ENCODE measurements around the gene CCN6. TPM values are rescaled to one million over a fixed set of nuclear protein-coding genes. Genes with fewer than 3 reads are reported as not detected.

CCN6 gene
- under 1 TPM in 1 of 4 donors, not detected in 3; 0.38 TPM for total RNA-seq

DNA sequence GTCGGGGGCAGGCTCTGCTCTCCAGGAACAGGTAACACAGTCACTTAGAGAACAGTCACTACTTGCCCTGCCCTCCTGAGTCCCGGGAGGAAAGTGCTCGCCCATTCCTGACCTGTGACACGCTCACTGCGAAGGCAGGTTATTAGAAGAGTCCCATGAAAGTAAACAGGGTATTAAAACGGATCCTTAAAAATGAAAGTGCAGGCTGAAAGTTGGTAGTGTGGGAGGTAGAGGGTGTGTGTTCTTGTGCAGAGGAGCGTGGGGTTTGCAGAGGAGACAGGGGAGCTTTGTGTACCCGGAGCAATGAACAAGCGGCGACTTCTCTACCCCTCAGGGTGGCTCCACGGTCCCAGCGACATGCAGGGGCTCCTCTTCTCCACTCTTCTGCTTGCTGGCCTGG, at the start of gene CCN6:
TSS of gene CCN6 (plus strand) at position 104 of the 400 bp plus-strand sequence. CDS start at position 358, 254 bp downstream.
- H3K36me3 ChIP-seq: no peaks in the 10 kb centered on the region
- TF ChIP-seq, protein P1, sequence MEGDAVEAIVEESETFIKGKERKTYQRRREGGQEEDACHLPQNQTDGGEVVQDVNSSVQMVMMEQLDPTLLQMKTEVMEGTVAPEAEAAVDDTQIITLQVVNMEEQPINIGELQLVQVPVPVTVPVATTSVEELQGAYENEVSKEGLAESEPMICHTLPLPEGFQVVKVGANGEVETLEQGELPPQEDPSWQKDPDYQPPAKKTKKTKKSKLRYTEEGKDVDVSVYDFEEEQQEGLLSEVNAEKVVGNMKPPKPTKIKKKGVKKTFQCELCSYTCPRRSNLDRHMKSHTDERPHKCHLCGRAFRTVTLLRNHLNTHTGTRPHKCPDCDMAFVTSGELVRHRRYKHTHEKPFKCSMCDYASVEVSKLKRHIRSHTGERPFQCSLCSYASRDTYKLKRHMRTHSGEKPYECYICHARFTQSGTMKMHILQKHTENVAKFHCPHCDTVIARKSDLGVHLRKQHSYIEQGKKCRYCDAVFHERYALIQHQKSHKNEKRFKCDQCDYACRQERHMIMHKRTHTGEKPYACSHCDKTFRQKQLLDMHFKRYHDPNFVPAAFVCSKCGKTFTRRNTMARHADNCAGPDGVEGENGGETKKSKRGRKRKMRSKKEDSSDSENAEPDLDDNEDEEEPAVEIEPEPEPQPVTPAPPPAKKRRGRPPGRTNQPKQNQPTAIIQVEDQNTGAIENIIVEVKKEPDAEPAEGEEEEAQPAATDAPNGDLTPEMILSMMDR (IDR thresholded peaks at IDR 0.05): no peak
- no peak for TF ChIP-seq POLR2A (IDR thresholded peaks at IDR 0.05)
- WGBS, 2 donors: 71 to 72% methylated on average over 12 of the region's 12 CpGs

DNA sequence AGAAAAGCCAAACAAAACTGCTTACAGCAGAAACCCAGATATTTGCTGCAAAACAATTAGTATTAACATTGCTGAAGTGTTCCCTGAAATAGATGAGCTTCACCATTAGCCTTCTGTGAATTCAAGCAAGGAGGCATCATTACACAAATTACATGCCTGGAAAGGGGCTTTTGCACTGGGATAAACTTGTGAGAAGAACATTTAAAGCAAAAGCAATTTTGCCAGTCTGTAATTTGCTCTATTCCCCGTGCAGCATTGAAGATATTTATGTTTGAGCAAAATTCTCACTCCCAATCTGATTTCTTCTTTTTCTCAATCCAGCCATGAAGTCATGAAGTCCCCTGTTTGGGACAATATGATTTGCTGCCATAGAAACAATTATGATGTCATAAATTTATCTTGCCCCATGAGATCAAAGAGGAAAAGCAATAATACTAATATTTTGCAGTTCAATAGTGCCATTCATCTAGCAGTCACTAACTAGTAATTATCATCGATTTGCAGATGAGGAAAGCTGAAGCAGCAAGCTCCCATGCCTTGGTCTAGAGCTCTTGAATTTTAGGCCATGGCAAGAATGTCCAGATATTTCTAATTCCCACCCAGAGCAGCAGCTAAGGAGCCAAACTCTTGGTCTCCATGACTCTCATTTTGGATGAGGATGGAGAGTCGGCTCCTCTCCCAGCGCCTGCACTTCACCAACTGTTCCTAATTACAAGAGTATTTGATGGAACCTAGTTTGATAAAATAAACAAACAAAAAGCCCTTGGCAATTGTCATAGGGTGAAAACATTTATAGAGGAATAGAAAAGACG, 49.5 kb upstream of the CCN6 start:
- intact Hi-C loops (cut with DNase I): no loop called here
- no peak for DNase-seq
- 61 to 77% methylated on average over 4 to 5 of the region's 5 CpGs for WGBS, 2 donors
- no peak overlapping the region for H3K4me3 ChIP-seq
- peak overlapping the region in 3 of 4 donors; percentile 37 to 41 (median 38) for H3K27ac ChIP-seq
- H3K36me3 ChIP-seq: no peaks in the 10 kb centered on the region
- no peaks in the 10 kb centered on the region for H3K9me3 ChIP-seq
- H3K27me3 ChIP-seq: no peaks in the 10 kb centered on the region
- H3K4me1 ChIP-seq: peaks cover 0 to 14% (median 0%) of the 10 kb centered on the region in 3 donors
- TF ChIP-seq, protein P1 (IDR thresholded peaks at IDR 0.05): no peak
- no peak for TF ChIP-seq POLR2A (IDR thresholded peaks at IDR 0.05)

More for the DNA sequence above, at the start of gene CCN6:
- intact Hi-C loops (cut with DNase I): no loop called here
- DNase-seq: no peak
- no peaks in the 10 kb centered on the region for H3K4me1 ChIP-seq
- H3K27ac ChIP-seq: no peak within 1 kb of the TSS
- H3K4me3 ChIP-seq: no peak within 1 kb of the TSS
- H3K9me3 ChIP-seq: no peaks in the 10 kb centered on the region
- no peaks in the 10 kb centered on the region for H3K27me3 ChIP-seq

DNA sequence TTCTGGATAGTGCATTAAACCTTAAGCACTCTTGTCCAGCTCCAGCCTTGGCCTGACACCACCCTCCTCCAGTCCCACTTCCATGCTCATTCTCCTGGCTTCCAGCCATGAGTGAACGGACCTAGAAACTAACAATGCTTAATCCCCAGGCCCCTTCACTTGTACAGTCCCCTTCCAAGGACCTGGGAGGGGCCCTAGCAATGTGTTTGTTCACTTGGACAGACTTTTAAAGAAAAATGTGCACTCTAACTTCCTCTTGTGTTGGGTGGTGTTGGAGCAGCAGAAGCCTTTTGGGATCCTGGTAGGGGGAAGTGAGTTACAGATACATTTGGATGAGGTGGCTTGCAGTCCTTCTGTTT, 48.9 kb upstream of the CCN6 start:
- TF ChIP-seq, protein P1 (IDR thresholded peaks at IDR 0.05): no peak
- no peak for TF ChIP-seq POLR2A (IDR thresholded peaks at IDR 0.05)
- Histone ChIP-seq H3K4me3 (no peak overlapping the region), H3K27me3 (no peaks in the 10 kb centered on the region), H3K36me3 (no peaks in the 10 kb centered on the region), H3K27ac (peak overlapping the region in 2 of 4 donors; percentile 37 to 41), H3K4me1 (peaks cover 0 to 14% (median 0%) of the 10 kb centered on the region in 3 donors), H3K9me3 (no peaks in the 10 kb centered on the region)
- no peak for DNase-seq
- intact Hi-C loops (cut with DNase I): no loop called here
- WGBS, 2 donors: 33 to 42% methylated on average over 1 of the region's 1 CpG

DNA sequence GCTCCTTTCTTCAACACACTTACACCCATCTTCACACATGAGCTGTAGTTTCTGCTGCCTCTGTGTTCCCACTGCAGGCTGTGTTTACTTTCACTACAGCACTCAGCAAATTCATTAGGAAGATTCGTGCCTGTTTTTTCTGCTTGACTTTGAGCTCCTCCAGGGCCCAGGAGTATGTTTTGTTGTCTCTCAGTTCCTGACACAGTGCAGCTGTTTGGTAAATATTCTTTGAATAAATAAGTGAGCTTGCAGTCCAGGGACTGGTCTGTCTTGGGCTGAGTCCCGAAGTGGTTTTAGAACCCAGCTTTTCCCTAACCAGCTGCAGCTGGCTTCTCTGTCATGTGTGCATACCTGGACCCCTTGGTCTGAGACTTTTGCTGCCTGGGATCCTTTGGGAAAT, 46.6 kb upstream of the CCN6 start:
- DNase-seq: no peak
- intact Hi-C loops (cut with DNase I): no loop called here
- Histone ChIP-seq H3K4me1 (peaks cover 0 to 14% (median 0%) of the 10 kb centered on the region in 3 donors), H3K27ac (peak overlapping the region in 2 of 4 donors; percentile 30 to 59), H3K36me3 (no peaks in the 10 kb centered on the region), H3K27me3 (no peaks in the 10 kb centered on the region), H3K9me3 (no peaks in the 10 kb centered on the region), H3K4me3 (no peak overlapping the region)
- TF ChIP-seq, protein P1 (IDR thresholded peaks at IDR 0.05): no peak
- no peak for TF ChIP-seq POLR2A (IDR thresholded peaks at IDR 0.05)
- WGBS, 2 donors: 23 to 35% methylated on average over 2 of the region's 2 CpGs

DNA sequence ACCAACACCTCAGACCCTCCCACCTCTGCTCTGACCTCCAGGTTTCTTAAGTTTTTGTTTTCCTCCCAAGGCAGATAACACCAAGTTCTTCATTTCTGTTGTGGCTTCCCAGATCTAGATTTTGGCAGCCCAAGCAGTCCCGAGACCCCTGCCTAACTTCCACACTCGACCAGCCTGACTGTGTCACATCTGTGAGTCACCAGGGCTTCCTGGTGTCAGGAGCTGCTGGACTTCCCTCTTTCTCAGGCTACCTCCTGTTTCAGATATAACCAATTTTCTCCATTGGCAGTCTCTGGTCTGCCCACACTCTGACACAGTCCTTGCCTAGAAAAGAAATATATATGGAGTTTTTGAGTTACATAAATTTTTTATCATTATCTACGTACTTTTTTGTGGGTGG, 46.1 kb upstream of the CCN6 start:
- DNase-seq: no peak
- no peaks in the 10 kb centered on the region for H3K27me3 ChIP-seq
- no peak overlapping the region for H3K4me3 ChIP-seq
- 60 to 67% methylated on average over 3 of the region's 3 CpGs for WGBS, 2 donors
- H3K9me3 ChIP-seq: no peaks in the 10 kb centered on the region
- no peak for TF ChIP-seq POLR2A (IDR thresholded peaks at IDR 0.05)
- TF ChIP-seq, protein P1 (IDR thresholded peaks at IDR 0.05): no peak
- H3K36me3 ChIP-seq: no peaks in the 10 kb centered on the region
- peaks cover 0 to 14% (median 0%) of the 10 kb centered on the region in 3 donors for H3K4me1 ChIP-seq
- intact Hi-C loops (cut with DNase I): no loop called here
- peak overlapping the region in 2 of 4 donors; percentile 30 to 59 for H3K27ac ChIP-seq
